ENCODE results near the gene ZNF81. TPM values are rescaled to one million over a fixed set of nuclear protein-coding genes. Genes with fewer than 3 reads are reported as not detected.

The ZNF81 gene
- total and polyA plus RNA-seq, 2 of the 4 experiments (the other 2 are of a cell fraction), result 2.1 to 4.5 TPM

DNA sequence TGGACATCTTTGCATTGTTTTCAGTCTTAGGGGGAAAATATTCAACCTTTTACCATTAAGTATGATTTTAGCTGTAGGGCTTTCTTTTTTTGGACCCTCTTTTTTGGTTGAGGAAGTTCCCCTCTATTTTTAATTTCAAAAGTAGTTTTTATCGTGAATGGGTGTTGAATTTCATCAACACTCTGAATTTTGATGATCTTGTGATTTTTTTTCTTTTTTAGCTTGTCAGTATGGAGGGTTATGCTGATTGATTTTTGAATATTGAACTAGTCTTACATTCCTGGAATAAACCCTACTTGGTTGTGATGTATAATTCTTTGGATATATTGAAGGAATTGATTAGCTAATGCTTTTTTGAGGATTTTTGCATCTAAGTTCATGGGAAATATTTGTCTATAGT, 1.7 kb downstream of the ZNF81 start:
- H4K91ac ChIP-seq (ENCODE audit: insufficient read depth, low read depth, low read length), result no peak overlapping the region
- no peaks in the 10 kb centered on the region for H3K9me3 ChIP-seq (ENCODE audit: control insufficient read depth, insufficient read depth, low read length)
- no CpG with 5 or more reads among the region's 1 CpG for WGBS, 2 experiments (ENCODE audit: extremely low coverage in 2 of 2, insufficient read length in 1 of 2)
- no peak overlapping the region for H3K9ac ChIP-seq (ENCODE audit: low read depth, low read length)
- no peak overlapping the region for H2AFZ ChIP-seq (replicated peaks; ENCODE audit: low read length, poor library complexity)
- intact Hi-C loops (cut with micrococcal nuclease) (loop anchor here (5.0 kb wide), 1 partner anchor 654 kb away; no protein-coding TSS in a partner anchor), dilution Hi-C loops (cut with HindIII; ENCODE audit: low sequenced_read_pairs, unreplicated experiment) (no loop called here), in situ Hi-C loops (cut with MboI; ENCODE audit: low sequenced_read_pairs) (loop anchor here (10.0 kb wide), 1 partner anchor 186 kb away; no protein-coding TSS in a partner anchor)
- no peak overlapping the region for H2BK20ac ChIP-seq (ENCODE audit: low read depth, low read length)
- H3K4ac ChIP-seq (ENCODE audit: low read depth, low read length), result no peak overlapping the region
- no peaks in the 10 kb centered on the region for H3K27me3 ChIP-seq (ENCODE audit: control insufficient read depth, insufficient read depth, low read length)
- no peaks in the 10 kb centered on the region for H3K36me3 ChIP-seq (ENCODE audit: control insufficient read depth, insufficient read depth, low read length)
- no peaks in the 10 kb centered on the region for H3K9me1 ChIP-seq (ENCODE audit: insufficient read depth, low read length)
- H2AK5ac ChIP-seq (ENCODE audit: low read depth, low read length), result no peak overlapping the region
- H3K79me1 ChIP-seq (ENCODE audit: low read depth in 1 of 2, low read length in 2 of 2), result no peaks in the 10 kb centered on the region; a peak in 1 of 4 replicates
- ATAC-seq (ENCODE audit: low read depth), result no peak
- no peak overlapping the region for H3K14ac ChIP-seq (replicated peaks; ENCODE audit: low read depth, low read length)
- H3K27ac ChIP-seq (ENCODE audit: insufficient read depth, low read length), result no peak overlapping the region
- H2BK15ac ChIP-seq (ENCODE audit: low read depth, low read length), result no peak overlapping the region
- no peak overlapping the region for H4K5ac ChIP-seq (ENCODE audit: low read depth, low read length)
- TF ChIP-seq RCOR1 (IDR thresholded peaks at IDR 0.05; ENCODE audit: insufficient replicate concordance, low read length) (no peak), MAFK (IDR thresholded peaks at IDR 0.05; ENCODE audit: low read depth, low read length) (no peak), RAD21 (IDR thresholded peaks at IDR 0.05; ENCODE audit: low read length) (no peak), POLR2A (IDR thresholded peaks at IDR 0.05; ENCODE audit: low read depth, low read length) (no peak), MAZ (IDR thresholded peaks at IDR 0.05; ENCODE audit: borderline replicate concordance, low read depth, low read length) (no peak), CEBPB (IDR thresholded peaks at IDR 0.05; ENCODE audit: low read depth, low read length) (no peak), FOS (IDR thresholded peaks at IDR 0.05; ENCODE audit: low read depth, low read length) (no peak), SMC3 (IDR thresholded peaks at IDR 0.05; ENCODE audit: low read depth, low read length) (no peak), RFX5 (IDR thresholded peaks at IDR 0.05; ENCODE audit: low read depth, low read length) (no peak)
- TF ChIP-seq, protein P1, sequence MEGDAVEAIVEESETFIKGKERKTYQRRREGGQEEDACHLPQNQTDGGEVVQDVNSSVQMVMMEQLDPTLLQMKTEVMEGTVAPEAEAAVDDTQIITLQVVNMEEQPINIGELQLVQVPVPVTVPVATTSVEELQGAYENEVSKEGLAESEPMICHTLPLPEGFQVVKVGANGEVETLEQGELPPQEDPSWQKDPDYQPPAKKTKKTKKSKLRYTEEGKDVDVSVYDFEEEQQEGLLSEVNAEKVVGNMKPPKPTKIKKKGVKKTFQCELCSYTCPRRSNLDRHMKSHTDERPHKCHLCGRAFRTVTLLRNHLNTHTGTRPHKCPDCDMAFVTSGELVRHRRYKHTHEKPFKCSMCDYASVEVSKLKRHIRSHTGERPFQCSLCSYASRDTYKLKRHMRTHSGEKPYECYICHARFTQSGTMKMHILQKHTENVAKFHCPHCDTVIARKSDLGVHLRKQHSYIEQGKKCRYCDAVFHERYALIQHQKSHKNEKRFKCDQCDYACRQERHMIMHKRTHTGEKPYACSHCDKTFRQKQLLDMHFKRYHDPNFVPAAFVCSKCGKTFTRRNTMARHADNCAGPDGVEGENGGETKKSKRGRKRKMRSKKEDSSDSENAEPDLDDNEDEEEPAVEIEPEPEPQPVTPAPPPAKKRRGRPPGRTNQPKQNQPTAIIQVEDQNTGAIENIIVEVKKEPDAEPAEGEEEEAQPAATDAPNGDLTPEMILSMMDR (conservative IDR thresholded peaks at IDR 0.05; ENCODE audit: low read depth, low read length), result no peak
- TF ChIP-seq, protein P2, sequence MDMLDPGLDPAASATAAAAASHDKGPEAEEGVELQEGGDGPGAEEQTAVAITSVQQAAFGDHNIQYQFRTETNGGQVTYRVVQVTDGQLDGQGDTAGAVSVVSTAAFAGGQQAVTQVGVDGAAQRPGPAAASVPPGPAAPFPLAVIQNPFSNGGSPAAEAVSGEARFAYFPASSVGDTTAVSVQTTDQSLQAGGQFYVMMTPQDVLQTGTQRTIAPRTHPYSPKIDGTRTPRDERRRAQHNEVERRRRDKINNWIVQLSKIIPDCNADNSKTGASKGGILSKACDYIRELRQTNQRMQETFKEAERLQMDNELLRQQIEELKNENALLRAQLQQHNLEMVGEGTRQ (IDR thresholded peaks at IDR 0.05; ENCODE audit: low read depth, low read length), result no peak
- H3K56ac ChIP-seq (ENCODE audit: extremely low read depth, insufficient read depth, low read length), result no peak overlapping the region
- no peak overlapping the region for H2BK5ac ChIP-seq (ENCODE audit: low read depth, low read length, poor library complexity, severe bottlenecking)
- no peak overlapping the region for H2BK120ac ChIP-seq (ENCODE audit: low read depth, low read length)
- H2AK9ac ChIP-seq (replicated peaks; ENCODE audit: low read depth, low read length, poor library complexity), result no peak overlapping the region
- ChIA-PET POLR2A (ENCODE audit: unreplicated experiment) (no interaction called here), CTCF (no interaction called here)
- no peaks in the 10 kb centered on the region for H3K4me1 ChIP-seq (ENCODE audit: control insufficient read depth, insufficient read depth, low read length)
- H4K20me1 ChIP-seq (ENCODE audit: insufficient read depth, low read length), result no peaks in the 10 kb centered on the region
- no peak overlapping the region for H3K18ac ChIP-seq (ENCODE audit: low read depth, low read length)
- BruUV-seq (replicated peaks), result no TSS peak
- no peak overlapping the region for H3K4me3 ChIP-seq (ENCODE audit: insufficient read depth, low read depth, low read length)
- DNase-seq, result no peak
- H4K8ac ChIP-seq (ENCODE audit: low read depth in 2 of 2, low read length in 2 of 2), result no peak overlapping the region
- H3K4me2 ChIP-seq (ENCODE audit: low read depth, low read length), result no peak overlapping the region
- no peak overlapping the region for H3K23ac ChIP-seq (ENCODE audit: low read depth, low read length)
